OCI-LY7 (cell line): ENCODE measurements around the gene HMX3.

Source experiments
- EZH2phosphoT487 ChIP-seq: fragments of 200-600 bp; sonication (generic); IDR thresholded peaks from 2 replicates; pipeline ENCODE4 v1.6.1; 2018; ENCODE audit warnings: low read depth, borderline replicate concordance, mild to moderate bottlenecking, mixed run types, antibody characterized with exemption, low read length, moderate library complexity, mixed read lengths
- TF ChIP-seq, protein P1 (sequence below): fragments of 200-600 bp; sonication (generic); conservative IDR thresholded peaks from 2 replicates; pipeline ENCODE4 v1.5.1; 2014; ENCODE audit warnings: mild to moderate bottlenecking, antibody characterized with exemption, low read length, moderate library complexity, mixed read lengths

- TF ChIP-seq, protein P1, sequence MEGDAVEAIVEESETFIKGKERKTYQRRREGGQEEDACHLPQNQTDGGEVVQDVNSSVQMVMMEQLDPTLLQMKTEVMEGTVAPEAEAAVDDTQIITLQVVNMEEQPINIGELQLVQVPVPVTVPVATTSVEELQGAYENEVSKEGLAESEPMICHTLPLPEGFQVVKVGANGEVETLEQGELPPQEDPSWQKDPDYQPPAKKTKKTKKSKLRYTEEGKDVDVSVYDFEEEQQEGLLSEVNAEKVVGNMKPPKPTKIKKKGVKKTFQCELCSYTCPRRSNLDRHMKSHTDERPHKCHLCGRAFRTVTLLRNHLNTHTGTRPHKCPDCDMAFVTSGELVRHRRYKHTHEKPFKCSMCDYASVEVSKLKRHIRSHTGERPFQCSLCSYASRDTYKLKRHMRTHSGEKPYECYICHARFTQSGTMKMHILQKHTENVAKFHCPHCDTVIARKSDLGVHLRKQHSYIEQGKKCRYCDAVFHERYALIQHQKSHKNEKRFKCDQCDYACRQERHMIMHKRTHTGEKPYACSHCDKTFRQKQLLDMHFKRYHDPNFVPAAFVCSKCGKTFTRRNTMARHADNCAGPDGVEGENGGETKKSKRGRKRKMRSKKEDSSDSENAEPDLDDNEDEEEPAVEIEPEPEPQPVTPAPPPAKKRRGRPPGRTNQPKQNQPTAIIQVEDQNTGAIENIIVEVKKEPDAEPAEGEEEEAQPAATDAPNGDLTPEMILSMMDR: no peak
- no peak for TF ChIP-seq EZH2phosphoT487
Measured at GRCh38 chr10:123154711-123155505, 19.1 kb downstream of the HMX3 start.
